OCI-M1 (cell line): ENCODE measurements around the gene GPATCH4.
"Not testable (repeated sequence)": the region's sequence is repeated elsewhere in the genome, so short reads cannot be mapped to it uniquely, and the experiment has no call there.

Experiments used
- DNase-seq: peaks from one replicate; lab custom pipeline; 2025; lab: John Stamatoyannopoulos, UW

The GPATCH4 gene

GRCh38 chr1:156574039-156574633 is 27.1 kb downstream of the GPATCH4 start:
- no peak for DNase-seq

- no peak for DNase-seq
Measured at GRCh38 chr1:156572663-156573018, 28.6 kb downstream of the GPATCH4 start.

- DNase-seq = peak; percentile 89
Measured at GRCh38 chr1:156571919-156572662, 29.2 kb downstream of the GPATCH4 start, which contains the start of gene IQGAP3. Gene IQGAP3, minus strand, starts transcription at chr1:156572565. Its CDS starts 36 bp downstream, at chr1:156572529.

GRCh38 chr1:156571261-156571852 is 29.9 kb downstream of the GPATCH4 start:
- DNase-seq = peak; percentile 52

GRCh38 chr1:156566436-156566835 is 34.8 kb downstream of the GPATCH4 start:
- no peak for DNase-seq

- no peak for DNase-seq
Measured at GRCh38 chr1:156565519-156565918, 35.8 kb downstream of the GPATCH4 start.

GRCh38 chr1:156560585-156561163 is 40.6 kb downstream of the GPATCH4 start:
- no peak for DNase-seq

- DNase-seq = no peak
Measured at GRCh38 chr1:156559797-156560385, 41.4 kb downstream of the GPATCH4 start.

GRCh38 chr1:156559086-156559796 is 42.0 kb downstream of the GPATCH4 start:
- no peak for DNase-seq

GRCh38 chr1:156556354-156556753 is 44.9 kb downstream of the GPATCH4 start:
- no peak for DNase-seq

- DNase-seq = no peak
Measured at GRCh38 chr1:156555715-156556114, 45.6 kb downstream of the GPATCH4 start.

- no peak for DNase-seq
Measured at GRCh38 chr1:156554971-156555370, 46.3 kb downstream of the GPATCH4 start.

- no peak for DNase-seq
Measured at GRCh38 chr1:156553860-156554485, 47.3 kb downstream of the GPATCH4 start.

GRCh38 chr1:156552937-156553336 is 48.3 kb downstream of the GPATCH4 start:
- DNase-seq = not testable (repeated sequence)

- no peak for DNase-seq
Measured at GRCh38 chr1:156552518-156552917, 48.8 kb downstream of the GPATCH4 start.

GRCh38 chr1:156551869-156552268 is 49.4 kb downstream of the GPATCH4 start:
- DNase-seq = no peak

GRCh38 chr1:156551066-156551643 is 50.1 kb downstream of the GPATCH4 start:
- no peak for DNase-seq

- no peak for DNase-seq
Measured at GRCh38 chr1:156550346-156550745, 50.9 kb downstream of the GPATCH4 start.

GRCh38 chr1:156549831-156550230 is 51.4 kb downstream of the GPATCH4 start:
- no peak for DNase-seq

GRCh38 chr1:156549390-156549789 is 51.9 kb downstream of the GPATCH4 start:
- DNase-seq = no peak

- DNase-seq = no peak
Measured at GRCh38 chr1:156547982-156548381, 53.3 kb downstream of the GPATCH4 start.
